ENCODE measurements around the gene ZNF740.

DNA sequence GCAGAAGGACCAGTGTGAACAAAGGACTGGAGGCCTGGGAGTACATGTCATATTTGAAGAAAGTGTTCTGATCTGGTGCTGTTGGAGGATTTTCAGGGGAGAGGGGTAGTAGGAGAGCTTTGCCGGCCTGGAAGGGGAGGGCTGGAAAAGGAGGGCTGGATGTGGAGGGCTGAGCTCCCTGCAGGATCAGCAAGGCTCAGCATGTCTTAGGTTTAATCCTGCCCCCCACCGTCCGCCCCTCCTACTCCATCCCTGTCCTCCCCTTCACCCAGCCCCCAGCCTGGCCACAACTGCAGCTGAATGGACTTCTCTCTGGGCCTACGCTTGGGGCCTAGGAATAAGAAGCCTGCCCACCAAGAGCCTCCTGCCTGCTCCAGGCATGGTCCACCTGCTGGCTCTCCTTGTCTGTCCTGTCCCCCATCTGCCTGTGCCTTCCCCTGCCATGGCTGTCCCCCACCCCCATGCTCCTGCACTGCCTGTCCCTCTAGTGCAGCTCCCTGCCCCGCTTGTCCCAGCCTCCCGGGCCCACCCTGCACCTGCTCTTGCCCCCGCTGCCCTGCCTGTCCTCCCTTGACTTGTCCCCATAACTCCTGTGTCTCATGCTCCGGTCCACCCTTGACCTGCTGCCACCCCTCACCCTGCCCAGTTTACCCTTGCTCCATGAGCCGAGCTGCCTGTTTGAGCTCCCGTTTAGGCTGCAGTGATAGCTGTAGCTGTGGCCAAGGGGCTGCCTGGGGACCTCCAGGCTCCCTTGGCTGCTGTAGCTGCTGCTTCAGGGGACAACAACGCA is 61.3 kb downstream of the ZNF740 start:
- TF ChIP-seq, protein P1, sequence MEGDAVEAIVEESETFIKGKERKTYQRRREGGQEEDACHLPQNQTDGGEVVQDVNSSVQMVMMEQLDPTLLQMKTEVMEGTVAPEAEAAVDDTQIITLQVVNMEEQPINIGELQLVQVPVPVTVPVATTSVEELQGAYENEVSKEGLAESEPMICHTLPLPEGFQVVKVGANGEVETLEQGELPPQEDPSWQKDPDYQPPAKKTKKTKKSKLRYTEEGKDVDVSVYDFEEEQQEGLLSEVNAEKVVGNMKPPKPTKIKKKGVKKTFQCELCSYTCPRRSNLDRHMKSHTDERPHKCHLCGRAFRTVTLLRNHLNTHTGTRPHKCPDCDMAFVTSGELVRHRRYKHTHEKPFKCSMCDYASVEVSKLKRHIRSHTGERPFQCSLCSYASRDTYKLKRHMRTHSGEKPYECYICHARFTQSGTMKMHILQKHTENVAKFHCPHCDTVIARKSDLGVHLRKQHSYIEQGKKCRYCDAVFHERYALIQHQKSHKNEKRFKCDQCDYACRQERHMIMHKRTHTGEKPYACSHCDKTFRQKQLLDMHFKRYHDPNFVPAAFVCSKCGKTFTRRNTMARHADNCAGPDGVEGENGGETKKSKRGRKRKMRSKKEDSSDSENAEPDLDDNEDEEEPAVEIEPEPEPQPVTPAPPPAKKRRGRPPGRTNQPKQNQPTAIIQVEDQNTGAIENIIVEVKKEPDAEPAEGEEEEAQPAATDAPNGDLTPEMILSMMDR (IDR thresholded peaks at IDR 0.05; ENCODE audit: low read depth, low read length, poor library complexity, severe bottlenecking), result no peak
- TF ChIP-seq EZH2phosphoT487 (IDR thresholded peaks at IDR 0.05; ENCODE audit: borderline replicate concordance, low read length), result no peak

Measured in DOHH2 (cell line).